ENCODE measurements around the gene TRPM3. TPM values are rescaled to one million over a fixed set of nuclear protein-coding genes. Genes with fewer than 3 reads are reported as not detected.

Gene TRPM3
- total RNA-seq, 1 donor = 0.72 TPM

GRCh38 chr9:71108937-71109336 lies 12.5 kb downstream of the TRPM3 start:
- H3K4me1 ChIP-seq (ENCODE audit: insufficient read depth, low read length) = no peaks in the 10 kb centered on the region
- no peaks in the 10 kb centered on the region for H3K27me3 ChIP-seq (ENCODE audit: insufficient read depth, low read length)
- H3K36me3 ChIP-seq (ENCODE audit: insufficient read depth, low read length) = no peaks in the 10 kb centered on the region
- TF ChIP-seq CTCF (IDR thresholded peaks at IDR 0.05; ENCODE audit: extremely low read depth, low read depth, low read length) = no peak
- DNase-seq (ENCODE audit: insufficient read length, low spot score, missing footprints) = no peak
- no peaks in the 10 kb centered on the region for H4K20me1 ChIP-seq (ENCODE audit: insufficient read depth, low read length)
- H3K4me2 ChIP-seq (ENCODE audit: insufficient read depth, low read length) = no peak overlapping the region
- H3K9me3 ChIP-seq (ENCODE audit: low read depth, low read length) = no peaks in the 10 kb centered on the region
- H3K4me3 ChIP-seq (ENCODE audit: insufficient read depth, low read length) = no peak overlapping the region
- H3K27ac ChIP-seq (ENCODE audit: low read depth, low read length) = no peak overlapping the region
- H2AFZ ChIP-seq (ENCODE audit: low read length) = no peak overlapping the region
- H3K79me2 ChIP-seq (ENCODE audit: insufficient read depth, low read length) = no peaks in the 10 kb centered on the region

- Histone ChIP-seq H4K20me1 (ENCODE audit: insufficient read depth, low read length) (no peaks in the 10 kb centered on the region), H3K4me3 (ENCODE audit: insufficient read depth, low read length) (no peak overlapping the region), H3K79me2 (ENCODE audit: insufficient read depth, low read length) (no peaks in the 10 kb centered on the region), H3K4me2 (ENCODE audit: insufficient read depth, low read length) (no peak overlapping the region), H2AFZ (ENCODE audit: low read length) (no peak overlapping the region), H3K9me3 (ENCODE audit: low read depth, low read length) (no peaks in the 10 kb centered on the region), H3K4me1 (ENCODE audit: insufficient read depth, low read length) (no peaks in the 10 kb centered on the region), H3K36me3 (ENCODE audit: insufficient read depth, low read length) (no peaks in the 10 kb centered on the region), H3K27me3 (ENCODE audit: insufficient read depth, low read length) (no peaks in the 10 kb centered on the region), H3K27ac (ENCODE audit: low read depth, low read length) (no peak overlapping the region)
- no peak for TF ChIP-seq CTCF (IDR thresholded peaks at IDR 0.05; ENCODE audit: extremely low read depth, low read depth, low read length)
- DNase-seq (ENCODE audit: insufficient read length, low spot score, missing footprints) = no peak
These were observed 14.4 kb downstream of the TRPM3 start for GRCh38 chr9:71106992-71107391.

GRCh38 chr9:71105192-71105591 lies 16.2 kb downstream of the TRPM3 start:
- no peak for TF ChIP-seq CTCF (IDR thresholded peaks at IDR 0.05; ENCODE audit: extremely low read depth, low read depth, low read length)

GRCh38 chr9:71098801-71099200 lies 22.6 kb downstream of the TRPM3 start:
- Histone ChIP-seq H3K27ac (ENCODE audit: low read depth, low read length) (no peak overlapping the region), H3K9me3 (ENCODE audit: low read depth, low read length) (no peaks in the 10 kb centered on the region), H2AFZ (ENCODE audit: low read length) (no peak overlapping the region), H3K4me2 (ENCODE audit: insufficient read depth, low read length) (no peak overlapping the region), H4K20me1 (ENCODE audit: insufficient read depth, low read length) (no peaks in the 10 kb centered on the region), H3K27me3 (ENCODE audit: insufficient read depth, low read length) (no peaks in the 10 kb centered on the region), H3K4me1 (ENCODE audit: insufficient read depth, low read length) (no peaks in the 10 kb centered on the region), H3K79me2 (ENCODE audit: insufficient read depth, low read length) (no peaks in the 10 kb centered on the region), H3K36me3 (ENCODE audit: insufficient read depth, low read length) (no peaks in the 10 kb centered on the region), H3K4me3 (ENCODE audit: insufficient read depth, low read length) (no peak overlapping the region)
- no peak for TF ChIP-seq CTCF (IDR thresholded peaks at IDR 0.05; ENCODE audit: extremely low read depth, low read depth, low read length)
- DNase-seq (ENCODE audit: insufficient read length, low spot score, missing footprints) = no peak

More at GRCh38 chr9:71105192-71105591, 16.2 kb downstream of the TRPM3 start:
- Histone ChIP-seq H3K9me3 (ENCODE audit: low read depth, low read length) (no peaks in the 10 kb centered on the region), H3K27me3 (ENCODE audit: insufficient read depth, low read length) (no peaks in the 10 kb centered on the region), H3K4me2 (ENCODE audit: insufficient read depth, low read length) (no peak overlapping the region), H3K4me1 (ENCODE audit: insufficient read depth, low read length) (no peaks in the 10 kb centered on the region), H4K20me1 (ENCODE audit: insufficient read depth, low read length) (no peaks in the 10 kb centered on the region), H3K4me3 (ENCODE audit: insufficient read depth, low read length) (no peak overlapping the region), H3K27ac (ENCODE audit: low read depth, low read length) (no peak overlapping the region), H2AFZ (ENCODE audit: low read length) (no peak overlapping the region), H3K79me2 (ENCODE audit: insufficient read depth, low read length) (no peaks in the 10 kb centered on the region), H3K36me3 (ENCODE audit: insufficient read depth, low read length) (no peaks in the 10 kb centered on the region)
- DNase-seq (ENCODE audit: insufficient read length, low spot score, missing footprints) = no peak
